Astrocyte of the cerebellum (primary cell): ENCODE measurements around the gene CACNA2D3.

ENCODE experiments used
- DNase-seq: peaks from one replicate; pipeline ENCODE4 v3.0.0-alpha.2; 2011; ENCODE audit warnings: low read depth
- H3K4me3 ChIP-seq: 2 replicates; pipeline ENCODE4 v1.5.1; 2011; ENCODE audit warnings: mild to moderate bottlenecking, low read depth, low read length, moderate library complexity
- in situ Hi-C: cut with HindIII; loops from 2 replicates; pipeline ENCODE4 v1.10.0; 2017; ENCODE audit warnings: low sequenced_read_pairs
- TF ChIP-seq, protein P1 (sequence below): IDR thresholded peaks from 2 replicates; pipeline ENCODE4 v1.5.1; 2012; ENCODE audit warnings: low read length, low read depth, moderate library complexity, mild to moderate bottlenecking; ENCODE audit errors: missing control alignments

CACNA2D3 gene

DNA sequence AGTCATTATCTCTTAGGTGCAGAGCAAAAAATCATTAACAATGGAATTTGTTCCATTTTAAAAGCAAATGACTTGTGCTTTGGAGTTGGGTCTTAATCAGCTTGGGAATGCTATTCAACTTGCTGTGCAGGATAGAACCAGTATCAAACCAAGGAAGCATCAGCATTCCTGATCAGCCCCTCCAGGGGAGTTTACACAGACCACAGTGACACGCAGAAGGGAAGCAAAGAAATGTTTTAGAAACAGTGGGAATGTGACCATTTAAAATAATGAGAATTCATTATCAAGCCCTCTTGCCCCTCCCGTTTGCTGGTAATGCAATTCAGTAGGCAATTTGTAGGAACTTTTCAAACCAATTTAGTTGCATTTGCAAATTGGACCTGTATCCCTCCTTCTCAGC, 650.4 kb downstream of the CACNA2D3 start:
- in situ Hi-C loops = no loop called here

DNA sequence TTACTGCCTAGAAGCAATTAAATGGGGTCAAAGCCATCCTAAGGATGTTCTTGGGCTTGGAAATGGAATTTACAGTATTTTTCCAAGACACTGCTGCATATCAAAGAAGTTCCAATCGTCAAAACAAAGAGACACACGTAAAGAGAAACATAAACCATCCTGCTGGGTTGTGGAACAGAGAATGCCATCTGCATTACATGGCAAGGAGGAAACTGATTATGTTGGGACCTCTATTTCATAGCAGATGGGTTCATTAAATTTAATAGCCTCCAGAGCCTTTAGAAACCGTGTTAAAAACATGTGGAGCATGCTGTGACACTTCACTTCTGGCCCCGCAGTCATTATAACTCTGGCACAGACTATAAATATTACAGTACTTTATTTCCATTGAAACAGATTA, 650.9 kb downstream of the CACNA2D3 start:
- TF ChIP-seq, protein P1, sequence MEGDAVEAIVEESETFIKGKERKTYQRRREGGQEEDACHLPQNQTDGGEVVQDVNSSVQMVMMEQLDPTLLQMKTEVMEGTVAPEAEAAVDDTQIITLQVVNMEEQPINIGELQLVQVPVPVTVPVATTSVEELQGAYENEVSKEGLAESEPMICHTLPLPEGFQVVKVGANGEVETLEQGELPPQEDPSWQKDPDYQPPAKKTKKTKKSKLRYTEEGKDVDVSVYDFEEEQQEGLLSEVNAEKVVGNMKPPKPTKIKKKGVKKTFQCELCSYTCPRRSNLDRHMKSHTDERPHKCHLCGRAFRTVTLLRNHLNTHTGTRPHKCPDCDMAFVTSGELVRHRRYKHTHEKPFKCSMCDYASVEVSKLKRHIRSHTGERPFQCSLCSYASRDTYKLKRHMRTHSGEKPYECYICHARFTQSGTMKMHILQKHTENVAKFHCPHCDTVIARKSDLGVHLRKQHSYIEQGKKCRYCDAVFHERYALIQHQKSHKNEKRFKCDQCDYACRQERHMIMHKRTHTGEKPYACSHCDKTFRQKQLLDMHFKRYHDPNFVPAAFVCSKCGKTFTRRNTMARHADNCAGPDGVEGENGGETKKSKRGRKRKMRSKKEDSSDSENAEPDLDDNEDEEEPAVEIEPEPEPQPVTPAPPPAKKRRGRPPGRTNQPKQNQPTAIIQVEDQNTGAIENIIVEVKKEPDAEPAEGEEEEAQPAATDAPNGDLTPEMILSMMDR = no peak
- in situ Hi-C loops = no loop called here
- no peak for DNase-seq
- H3K4me3 ChIP-seq = no peak overlapping the region

More for the DNA sequence above, 650.4 kb downstream of the CACNA2D3 start:
- no peak for DNase-seq
- H3K4me3 ChIP-seq = no peak overlapping the region
- TF ChIP-seq, protein P1 = no peak

DNA sequence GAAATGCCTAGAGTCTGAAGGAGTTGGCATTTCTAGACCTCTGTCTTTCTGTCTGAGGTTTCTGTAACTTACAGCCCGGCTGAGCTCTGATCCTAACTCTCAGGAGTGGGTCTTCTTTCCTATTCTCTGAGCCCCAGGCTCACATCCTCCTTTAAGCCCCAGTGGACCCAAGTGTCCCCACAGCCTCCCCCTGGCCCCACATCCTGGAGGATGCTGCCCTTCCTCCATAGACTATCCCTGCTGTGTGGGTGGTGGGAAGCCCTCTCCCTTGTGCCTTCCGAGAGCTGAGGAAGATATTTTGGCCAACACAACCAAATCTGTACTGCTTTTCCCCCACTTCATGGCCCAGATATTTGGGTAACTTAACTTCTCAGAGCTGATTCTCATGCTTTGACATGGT, 654.2 kb downstream of the CACNA2D3 start:
- no peak overlapping the region for H3K4me3 ChIP-seq
- in situ Hi-C loops = no loop called here
- TF ChIP-seq, protein P1 = no peak

DNA sequence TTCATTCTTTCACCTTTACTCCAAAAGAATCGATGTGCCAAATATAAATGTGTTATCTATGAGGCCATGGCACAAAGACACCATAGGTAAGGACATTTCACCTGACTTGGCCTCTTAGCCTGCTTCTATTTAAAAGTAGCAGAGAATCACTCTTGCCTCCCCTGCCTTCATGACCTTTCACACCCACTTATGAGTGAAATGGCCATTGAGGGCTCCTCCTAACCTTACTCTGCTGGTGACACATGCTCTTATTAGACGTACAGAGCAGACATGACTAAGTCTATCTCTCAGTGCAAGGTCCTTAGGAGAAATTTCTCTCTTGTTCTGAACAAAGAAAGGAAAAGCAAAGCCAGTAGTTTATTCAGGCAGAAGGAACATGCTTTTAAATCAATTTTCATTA, 654.8 kb downstream of the CACNA2D3 start:
- TF ChIP-seq, protein P1 = no peak
- no peak overlapping the region for H3K4me3 ChIP-seq
- DNase-seq = no peak
- in situ Hi-C loops = no loop called here

More for the DNA sequence above, 654.2 kb downstream of the CACNA2D3 start:
- DNase-seq = no peak

DNA sequence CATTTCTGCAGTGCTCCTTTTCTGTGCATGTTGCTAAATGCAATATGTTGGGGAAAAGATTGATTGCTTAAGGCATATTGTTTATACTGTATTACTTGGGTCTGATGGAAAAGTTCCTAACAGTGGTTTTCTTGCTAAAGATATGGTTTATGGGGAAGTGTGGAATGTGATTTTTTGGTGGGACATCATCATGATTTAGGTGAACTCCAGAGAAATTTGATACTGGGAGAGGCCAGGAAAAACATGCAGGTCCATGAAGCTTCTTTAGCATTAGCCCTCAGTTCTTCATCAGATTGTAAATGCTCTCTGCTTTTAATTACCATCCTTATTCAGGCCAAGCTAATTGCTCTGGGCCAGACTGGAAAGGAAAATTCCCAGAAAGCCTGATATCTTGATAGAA, 658.0 kb downstream of the CACNA2D3 start:
- no peak for DNase-seq
- TF ChIP-seq, protein P1 = no peak
- in situ Hi-C loops = no loop called here
- no peak overlapping the region for H3K4me3 ChIP-seq

DNA sequence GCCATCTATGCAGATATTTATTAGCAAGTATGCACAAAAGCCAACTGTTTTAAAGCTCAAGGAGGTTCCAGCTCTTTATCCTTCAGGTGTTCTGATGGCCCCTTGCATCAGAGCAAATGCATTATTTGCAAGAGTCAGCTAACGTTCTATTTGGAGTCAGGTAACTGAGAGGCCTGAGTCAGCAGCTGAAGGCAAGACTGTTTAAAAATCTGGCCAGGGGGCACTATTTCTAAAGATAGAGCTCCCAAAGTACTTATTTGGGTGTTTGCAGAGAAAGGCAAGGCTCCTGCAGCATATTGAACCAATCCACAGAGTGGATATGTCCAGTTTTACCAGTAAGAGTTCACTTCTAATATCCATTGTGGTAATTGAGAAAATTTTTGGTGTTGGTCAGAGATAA, 659.4 kb downstream of the CACNA2D3 start:
- TF ChIP-seq, protein P1 = no peak
- no peak overlapping the region for H3K4me3 ChIP-seq
- in situ Hi-C loops = no loop called here
- no peak for DNase-seq

DNA sequence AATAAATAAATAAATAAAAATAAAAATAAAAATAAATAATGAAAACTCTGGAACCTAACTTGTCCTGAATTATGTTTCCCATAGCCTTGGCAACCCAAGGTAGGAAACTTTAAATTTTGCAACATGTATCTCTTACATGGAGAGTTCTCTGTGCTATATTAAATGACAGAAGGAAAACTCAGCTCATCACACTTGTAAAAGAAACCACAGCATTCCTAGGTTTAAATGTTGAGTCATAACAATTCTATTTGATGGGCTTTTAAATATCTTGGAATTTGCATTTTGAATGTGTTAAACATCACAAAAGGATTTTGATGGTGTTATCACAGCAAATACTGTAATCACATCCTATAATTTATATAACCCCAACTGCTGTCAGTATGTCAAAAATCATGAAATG, 661.3 kb downstream of the CACNA2D3 start:
- H3K4me3 ChIP-seq = no peak overlapping the region
- in situ Hi-C loops = no loop called here
- DNase-seq = no peak
- TF ChIP-seq, protein P1 = no peak
